Ishikawa (cell line): Measurements from ENCODE around the gene MYH7.

Experiments
- CEBPB ChIP-seq: IDR thresholded peaks from 2 replicates; pipeline ENCODE4 v1.6.1; 2012
- EGR1 ChIP-seq: IDR thresholded peaks from 2 replicates; pipeline ENCODE4 v1.6.1; 2012
- EP300 ChIP-seq: IDR thresholded peaks from 2 replicates; pipeline ENCODE4 v1.6.1; 2012; ENCODE audit warnings: borderline replicate concordance
- NFIC ChIP-seq: IDR thresholded peaks from 2 replicates; pipeline ENCODE4 v1.6.1; 2012
- RAD21 ChIP-seq: IDR thresholded peaks from 2 replicates; pipeline ENCODE4 v1.6.1; 2012; ENCODE audit warnings: low read depth
- TAF1 ChIP-seq: IDR thresholded peaks from 2 replicates; pipeline ENCODE4 v1.6.1; 2012; ENCODE audit warnings: low read depth, mild to moderate bottlenecking
- TCF12 ChIP-seq: IDR thresholded peaks from 2 replicates; pipeline ENCODE4 v1.6.1; 2012; ENCODE audit warnings: low read depth
- TEAD4 ChIP-seq: IDR thresholded peaks from 2 replicates; pipeline ENCODE4 v1.6.1; 2012
- TF ChIP-seq, protein P1 (sequence below): IDR thresholded peaks from 2 replicates; pipeline ENCODE4 v1.6.1; 2012

DNA sequence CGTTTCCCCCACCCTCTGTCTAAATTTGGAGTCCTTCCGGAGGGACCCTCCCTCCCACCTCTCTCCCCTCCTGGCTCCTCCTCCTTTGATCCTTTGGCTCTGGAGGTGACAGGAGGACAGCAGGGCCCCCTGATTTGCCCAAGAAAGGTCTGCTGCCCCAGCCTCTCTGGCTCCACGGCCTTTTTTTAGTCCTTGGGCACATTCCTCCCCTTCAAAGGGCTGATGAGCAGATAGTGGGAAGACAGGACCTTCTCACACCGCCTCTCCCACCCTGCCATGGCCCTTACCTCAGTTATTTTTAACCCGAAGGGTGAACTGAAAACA lies 27.2 kb downstream of the MYH7 start:
- TF ChIP-seq EGR1 (no peak), TCF12 (no peak), CEBPB (no peak), TEAD4 (no peak), NFIC (no peak), EP300 (no peak), TAF1 (no peak), RAD21 (no peak)
- TF ChIP-seq, protein P1, sequence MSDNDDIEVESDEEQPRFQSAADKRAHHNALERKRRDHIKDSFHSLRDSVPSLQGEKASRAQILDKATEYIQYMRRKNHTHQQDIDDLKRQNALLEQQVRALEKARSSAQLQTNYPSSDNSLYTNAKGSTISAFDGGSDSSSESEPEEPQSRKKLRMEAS = no peak
